Omental fat pad (tissue), 4 donors: ENCODE results near the gene SLC1A6. TPM values are rescaled to one million over a fixed set of nuclear protein-coding genes. Genes with fewer than 3 reads are reported as not detected.

Experiments
- ATAC-seq: fragments of 150-250 bp; one replicate; pipeline ENCODE4 v1.9.1; 2016; ENCODE audit warnings: mild to moderate bottlenecking, moderate library complexity; ENCODE audit not compliant: low FRiP score
- DNase-seq: peaks from one replicate; pipeline ENCODE4 v3.0.0-alpha.2; 2019; ENCODE audit warnings: low spot score
- total RNA-seq, 4 donors: library from RNA; depleted of rRNA; stranded (reverse); fragments of >200 nt; gene quantifications; one replicate each; pipeline ENCODE4 v1.1.0, GENCODE V29; 2016
- TF ChIP-seq, protein P1 (sequence below), 3 donors: fragments of 450-650 bp; IDR thresholded peaks; one replicate each; pipeline ENCODE4 v1.5.1; 2016 to 2017; ENCODE audit warnings: antibody characterized with exemption in 3 of 3, mild to moderate bottlenecking in 3 of 3, moderate library complexity in 2 of 3

SLC1A6 gene
- total RNA-seq, 4 donors from 2014 or later, result not detected

GRCh38 chr19:14941189-14941588 is 38.5 kb downstream of the SLC1A6 start, which contains the start of gene OR7C2:
OR7C2 (plus strand) TSS chr19:14941489; CDS start chr19:14941489, 0 bp downstream.
- DNase-seq, result no peak
- no peak for ATAC-seq
- TF ChIP-seq, protein P1, sequence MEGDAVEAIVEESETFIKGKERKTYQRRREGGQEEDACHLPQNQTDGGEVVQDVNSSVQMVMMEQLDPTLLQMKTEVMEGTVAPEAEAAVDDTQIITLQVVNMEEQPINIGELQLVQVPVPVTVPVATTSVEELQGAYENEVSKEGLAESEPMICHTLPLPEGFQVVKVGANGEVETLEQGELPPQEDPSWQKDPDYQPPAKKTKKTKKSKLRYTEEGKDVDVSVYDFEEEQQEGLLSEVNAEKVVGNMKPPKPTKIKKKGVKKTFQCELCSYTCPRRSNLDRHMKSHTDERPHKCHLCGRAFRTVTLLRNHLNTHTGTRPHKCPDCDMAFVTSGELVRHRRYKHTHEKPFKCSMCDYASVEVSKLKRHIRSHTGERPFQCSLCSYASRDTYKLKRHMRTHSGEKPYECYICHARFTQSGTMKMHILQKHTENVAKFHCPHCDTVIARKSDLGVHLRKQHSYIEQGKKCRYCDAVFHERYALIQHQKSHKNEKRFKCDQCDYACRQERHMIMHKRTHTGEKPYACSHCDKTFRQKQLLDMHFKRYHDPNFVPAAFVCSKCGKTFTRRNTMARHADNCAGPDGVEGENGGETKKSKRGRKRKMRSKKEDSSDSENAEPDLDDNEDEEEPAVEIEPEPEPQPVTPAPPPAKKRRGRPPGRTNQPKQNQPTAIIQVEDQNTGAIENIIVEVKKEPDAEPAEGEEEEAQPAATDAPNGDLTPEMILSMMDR (IDR thresholded peaks at IDR 0.05), result no peak

- DNase-seq (no peak), ATAC-seq (no peak)
- TF ChIP-seq, protein P1 (IDR thresholded peaks at IDR 0.05), result no peak
Measured at GRCh38 chr19:14940266-14940665, 39.4 kb downstream of the SLC1A6 start.

DNA sequence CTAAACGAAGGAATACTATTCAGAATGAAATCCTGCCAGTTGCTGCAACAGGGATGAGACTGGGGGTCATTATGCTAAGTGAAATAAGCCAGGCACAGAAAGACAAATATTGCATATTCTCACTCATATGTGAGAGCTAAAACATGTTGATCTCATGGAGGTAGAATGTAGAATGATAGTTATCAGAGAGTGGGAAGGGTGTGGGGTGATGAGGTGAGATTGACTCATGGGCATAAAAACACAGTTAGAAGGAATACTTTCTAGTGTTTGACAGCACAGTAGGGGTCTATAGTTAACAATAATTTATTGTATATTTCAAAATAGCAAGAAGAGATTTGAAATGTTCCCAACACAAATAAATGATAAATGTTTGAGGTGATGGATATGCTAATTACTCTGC is 46.2 kb downstream of the SLC1A6 start:
- ATAC-seq, result no peak
- TF ChIP-seq, protein P1 (IDR thresholded peaks at IDR 0.05), result no peak
- DNase-seq, result no peak

DNA sequence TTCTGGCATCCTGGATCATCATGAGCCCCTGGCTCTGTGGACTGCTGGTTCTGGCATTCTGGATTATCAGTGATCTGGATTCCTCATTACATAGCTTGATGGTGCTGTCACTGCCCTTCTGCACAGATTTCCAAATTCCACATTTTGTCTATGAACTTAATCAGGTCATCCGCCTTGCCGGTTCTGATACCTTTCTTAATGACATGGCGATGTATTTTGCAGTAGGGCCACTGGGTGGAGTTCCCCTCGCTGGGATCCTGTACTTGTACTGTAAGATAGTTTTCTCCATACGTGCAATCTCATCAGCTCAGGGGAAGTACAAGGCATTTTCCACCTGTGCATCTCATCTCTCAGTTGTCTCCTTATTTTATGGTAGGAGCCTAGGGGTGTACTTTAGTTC is 62.8 kb downstream of the SLC1A6 start:
- ATAC-seq, result no peak
- TF ChIP-seq, protein P1 (IDR thresholded peaks at IDR 0.05), result no peak
- no peak for DNase-seq

DNA sequence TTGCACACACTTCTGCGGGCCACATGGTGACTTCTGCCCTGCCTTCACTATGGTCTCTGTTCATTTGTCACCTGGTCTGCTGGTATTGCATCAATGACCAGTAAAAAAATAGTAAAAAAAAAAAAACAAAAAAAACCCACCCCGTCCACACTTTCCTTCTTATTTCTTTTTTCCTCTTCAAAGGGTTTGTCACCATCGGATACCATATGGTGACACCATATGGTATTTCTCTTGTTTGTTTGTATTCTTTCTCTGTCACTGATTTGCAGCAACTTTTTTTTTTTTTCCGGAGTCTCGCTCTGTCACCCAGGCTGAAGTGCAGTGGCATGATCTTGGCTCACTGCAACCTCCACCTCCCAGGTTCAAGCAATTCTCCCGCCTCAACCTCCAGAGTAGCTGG is 64.5 kb downstream of the SLC1A6 start:
- no peak for ATAC-seq
- TF ChIP-seq, protein P1 (IDR thresholded peaks at IDR 0.05), result no peak
- DNase-seq, result no peak

DNA sequence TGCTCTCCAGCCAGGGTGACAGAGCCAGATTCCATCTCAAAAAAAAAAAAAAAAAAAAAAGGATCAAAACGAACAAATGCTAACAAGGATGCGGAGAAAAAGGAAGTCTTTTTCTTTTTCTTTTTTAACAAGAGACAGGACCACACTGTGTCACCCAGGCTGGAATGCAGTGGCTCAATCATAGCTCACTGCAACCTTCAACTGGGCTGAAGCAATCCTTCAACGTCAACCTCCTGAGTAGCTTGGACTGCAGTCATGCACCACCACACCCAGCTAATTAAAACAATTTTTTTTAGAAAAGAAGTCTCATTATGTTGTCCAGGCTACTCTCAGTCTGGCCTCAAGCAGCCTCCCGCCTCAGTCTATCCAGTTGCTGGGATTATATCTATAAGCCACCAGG is 73.0 kb downstream of the SLC1A6 start:
- ATAC-seq (no peak), DNase-seq (no peak)
- TF ChIP-seq, protein P1 (IDR thresholded peaks at IDR 0.05), result no peak

GRCh38 chr19:14901675-14902260 is 77.9 kb downstream of the SLC1A6 start:
- ATAC-seq (peak; percentile 48), DNase-seq (no peak)
- TF ChIP-seq, protein P1 (IDR thresholded peaks at IDR 0.05), result no peak
